Activated T-cell treated with anti-CD3 and anti-CD28 coated beads, Interleukin-2, amount 50 U/mL, for 1 hour (primary cell): ENCODE results near the gene PPFIA4.

ENCODE experiments used
- DNase-seq: peaks from one replicate; pipeline ENCODE4 v3.0.0-alpha.2; 2020

The PPFIA4 gene

DNA sequence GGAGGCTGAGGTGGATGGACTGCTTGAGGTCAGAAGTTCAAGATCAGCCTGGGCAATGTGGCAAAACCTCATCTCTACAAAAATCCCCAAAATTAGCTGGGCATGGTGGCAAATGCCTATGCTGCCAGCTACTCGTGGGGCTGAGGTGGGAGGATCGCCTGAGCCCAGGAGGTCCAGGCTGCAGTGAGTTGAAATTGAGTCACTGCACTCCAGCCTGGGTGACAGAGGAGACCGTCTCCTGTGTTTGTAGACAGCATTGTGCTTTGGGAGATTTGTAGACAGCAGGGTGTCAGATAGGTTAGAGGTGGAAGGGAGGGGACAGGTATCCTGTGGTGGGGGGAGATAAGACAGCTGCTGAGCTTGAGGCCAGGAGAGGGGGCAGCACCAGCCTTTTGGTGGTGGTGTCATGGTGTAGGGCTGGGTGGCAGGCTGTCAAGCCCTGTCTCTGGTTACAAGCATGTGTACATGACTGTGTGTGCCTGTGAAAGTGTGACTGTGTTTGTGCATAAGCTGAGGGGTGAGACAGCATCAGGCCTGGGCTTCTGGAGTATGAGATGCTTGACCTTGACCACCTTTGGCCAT lies 15.2 kb downstream of the PPFIA4 start:
- no peak for DNase-seq

DNA sequence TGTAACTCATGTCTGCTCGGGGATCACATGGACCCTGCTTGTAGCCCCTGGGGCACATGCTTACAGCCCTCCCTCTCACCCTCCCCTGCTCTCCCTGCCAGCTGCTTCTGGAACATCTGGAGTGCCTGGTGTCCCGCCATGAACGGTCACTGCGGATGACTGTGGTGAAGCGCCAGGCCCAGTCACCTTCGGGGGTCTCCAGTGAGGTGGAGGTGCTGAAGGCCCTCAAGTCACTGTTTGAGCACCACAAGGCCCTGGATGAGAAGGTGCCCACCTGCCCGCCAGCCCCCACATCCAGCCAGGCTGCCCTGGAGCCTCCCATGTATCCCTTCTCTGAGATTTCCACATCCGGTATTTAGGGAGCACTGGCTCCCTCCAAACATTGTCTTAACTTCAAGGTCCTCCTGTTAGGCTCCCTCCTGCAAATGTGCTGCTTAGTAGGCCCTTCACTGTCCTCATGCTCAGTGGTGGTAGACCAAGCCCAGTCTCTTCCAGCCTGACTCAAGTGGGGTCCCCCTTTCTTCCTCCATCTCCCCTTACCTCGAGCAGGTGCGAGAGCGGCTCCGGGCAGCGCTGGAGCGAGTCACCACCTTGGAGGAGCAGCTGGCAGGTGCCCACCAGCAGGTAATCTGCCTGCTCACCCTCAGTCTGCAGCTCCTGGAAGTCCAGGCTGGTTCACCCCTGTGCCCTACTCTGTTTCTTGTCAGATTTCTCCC lies 17.7 kb downstream of the PPFIA4 start:
- no peak for DNase-seq

DNA sequence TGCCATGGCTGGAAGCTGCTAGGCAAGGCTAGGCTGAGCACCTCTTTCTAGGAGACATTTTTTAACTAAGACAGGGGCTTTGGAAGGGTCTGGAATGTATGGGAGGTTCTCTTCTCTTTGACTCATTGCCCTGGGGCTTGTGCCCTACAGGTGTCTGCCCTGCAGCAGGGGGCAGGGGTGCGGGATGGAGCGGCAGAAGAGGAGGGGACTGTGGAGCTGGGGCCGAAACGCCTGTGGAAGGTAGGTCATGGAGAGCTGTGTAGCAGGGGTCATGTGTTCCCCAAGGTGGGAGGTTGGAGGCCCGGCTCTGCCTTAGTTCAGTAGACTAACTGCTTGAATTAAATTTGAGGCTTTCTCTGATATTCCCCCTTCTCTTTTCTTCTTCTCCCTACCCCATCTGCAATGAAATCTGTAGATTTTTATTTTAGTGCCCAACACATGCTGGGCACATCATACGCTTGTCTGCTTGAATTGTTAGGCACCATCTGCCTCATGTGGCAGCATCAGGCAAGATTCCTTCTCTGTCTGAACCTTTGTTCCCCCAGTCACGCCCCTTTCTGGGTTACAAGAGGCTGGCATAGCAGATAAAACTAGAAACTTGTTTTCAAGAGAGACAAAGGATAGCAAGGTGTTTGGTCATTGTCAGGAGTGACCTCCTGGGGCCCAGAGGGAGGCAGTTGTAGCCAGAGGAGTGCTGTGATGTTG lies 18.4 kb downstream of the PPFIA4 start:
- DNase-seq: no peak

DNA sequence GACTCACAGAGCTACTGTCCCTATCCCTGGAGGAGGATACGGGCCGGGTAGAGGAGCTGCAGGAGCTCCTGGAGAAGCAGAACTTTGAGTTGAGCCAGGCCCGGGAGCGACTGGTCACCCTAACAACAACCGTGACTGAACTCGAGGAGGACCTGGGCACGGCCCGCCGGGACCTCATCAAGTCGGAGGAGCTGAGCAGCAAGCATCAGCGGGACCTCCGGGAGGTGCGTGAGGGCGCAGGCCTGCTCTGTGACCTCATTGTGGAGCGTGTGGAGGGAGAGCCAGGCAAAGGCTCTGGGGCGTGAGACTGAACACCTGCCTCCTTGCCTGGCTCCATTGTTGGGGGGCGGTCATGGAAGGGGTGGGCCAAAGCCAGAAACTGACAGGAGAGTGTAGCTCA lies 19.0 kb downstream of the PPFIA4 start:
- no peak for DNase-seq

DNA sequence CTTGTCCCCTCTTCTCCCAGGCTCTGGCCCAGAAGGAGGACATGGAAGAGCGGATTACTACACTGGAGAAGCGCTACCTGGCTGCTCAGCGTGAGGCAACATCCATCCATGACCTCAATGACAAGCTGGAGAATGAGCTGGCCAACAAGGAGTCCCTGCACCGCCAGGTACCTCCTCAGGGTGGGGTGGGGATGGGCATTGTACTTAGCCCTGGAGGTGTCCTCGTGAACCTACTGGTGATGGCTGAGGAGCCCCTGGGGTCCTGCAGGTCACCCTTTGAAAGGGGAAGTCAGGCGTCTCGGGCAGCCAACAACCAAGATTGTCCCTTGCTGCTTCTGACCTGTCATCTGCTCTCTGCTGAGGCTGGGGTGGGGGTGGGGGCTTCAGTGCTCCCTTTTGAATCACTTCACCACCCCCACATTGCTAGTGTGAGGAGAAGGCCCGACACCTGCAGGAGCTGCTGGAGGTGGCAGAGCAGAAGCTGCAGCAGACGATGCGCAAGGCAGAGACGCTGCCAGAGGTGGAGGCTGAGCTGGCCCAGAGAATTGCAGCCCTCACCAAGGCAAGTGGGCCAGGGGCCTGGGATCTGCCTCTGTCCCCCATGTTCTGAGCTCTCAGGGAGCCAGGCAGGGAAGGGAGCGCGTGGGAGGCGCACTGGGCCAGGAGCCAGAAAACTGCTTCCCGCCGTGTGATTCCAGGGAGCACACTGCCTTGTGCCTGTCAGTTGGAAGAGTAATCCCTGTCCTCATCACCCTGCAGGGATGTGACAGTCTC lies 19.7 kb downstream of the PPFIA4 start:
- no peak for DNase-seq

DNA sequence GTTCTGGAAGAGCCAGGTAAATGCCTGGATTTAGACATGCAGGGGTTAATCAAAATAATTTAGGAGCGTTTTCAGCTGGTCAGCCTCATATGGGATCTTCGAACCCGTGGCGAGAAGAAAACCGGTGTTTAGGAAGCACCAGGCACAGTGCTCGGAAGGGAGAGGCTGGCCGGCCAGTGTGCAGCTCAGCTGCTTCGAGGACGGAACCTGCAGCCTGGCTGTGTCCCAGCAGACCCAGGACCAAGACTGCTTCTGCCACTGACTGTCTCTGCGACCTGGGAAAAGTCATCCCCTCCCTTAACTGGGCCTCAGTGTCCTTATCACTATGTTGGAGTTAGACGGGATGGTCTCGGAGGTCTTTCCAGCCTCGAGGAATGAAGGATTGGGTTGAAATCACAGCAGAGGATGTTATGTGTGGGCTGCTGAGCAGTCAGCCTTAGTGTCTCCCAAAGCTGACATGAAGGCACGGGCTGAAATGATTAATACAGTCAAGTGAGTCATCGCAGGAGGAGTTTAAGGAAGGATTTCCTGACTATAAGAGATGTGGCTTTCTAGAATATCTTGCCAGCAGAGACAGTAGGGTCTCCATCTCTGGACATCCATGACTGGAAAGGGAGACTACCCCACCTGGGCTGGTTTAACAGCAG lies 20.8 kb downstream of the PPFIA4 start:
- DNase-seq: no peak

DNA sequence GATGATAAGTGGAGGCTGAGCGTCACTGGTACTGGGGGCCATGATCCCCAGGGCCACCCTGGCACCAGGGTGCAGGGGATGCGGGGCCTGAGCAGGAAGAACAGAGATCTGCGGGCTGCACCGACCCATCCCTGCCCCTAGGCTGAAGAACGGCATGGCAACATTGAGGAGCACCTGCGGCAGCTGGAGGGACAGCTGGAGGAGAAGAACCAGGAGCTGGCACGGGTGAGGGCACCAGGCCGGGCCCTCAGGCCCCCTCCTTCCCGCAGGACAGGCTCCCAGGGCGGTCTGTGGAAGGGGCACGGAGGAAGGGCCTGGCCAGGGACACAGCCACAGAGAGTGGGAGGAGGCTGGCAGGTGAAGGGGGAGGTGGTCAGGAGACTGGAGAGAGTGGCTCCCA lies 21.8 kb downstream of the PPFIA4 start:
- DNase-seq: no peak

DNA sequence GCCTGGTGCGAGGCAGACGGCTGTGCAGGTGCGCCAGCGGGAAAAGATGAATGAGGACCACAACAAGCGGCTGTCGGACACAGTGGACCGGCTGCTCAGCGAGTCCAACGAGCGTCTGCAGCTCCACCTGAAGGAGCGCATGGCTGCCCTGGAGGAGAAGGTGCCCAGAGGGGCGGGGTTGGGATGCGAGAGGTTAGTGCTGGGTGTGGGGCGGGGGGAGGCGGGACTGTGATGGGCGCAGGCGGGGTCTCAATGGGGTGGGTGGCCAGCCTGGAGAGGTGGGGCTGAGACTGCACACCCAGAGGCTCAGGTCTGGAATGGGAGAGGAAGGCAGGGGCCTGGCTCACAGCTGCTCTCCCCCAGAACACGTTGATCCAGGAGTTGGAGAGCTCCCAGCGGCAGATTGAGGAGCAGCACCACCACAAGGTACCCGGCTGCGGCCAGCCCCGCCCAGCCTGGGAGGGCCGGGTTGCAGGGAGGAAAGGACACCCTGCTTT lies 22.3 kb downstream of the PPFIA4 start:
- DNase-seq: no peak

DNA sequence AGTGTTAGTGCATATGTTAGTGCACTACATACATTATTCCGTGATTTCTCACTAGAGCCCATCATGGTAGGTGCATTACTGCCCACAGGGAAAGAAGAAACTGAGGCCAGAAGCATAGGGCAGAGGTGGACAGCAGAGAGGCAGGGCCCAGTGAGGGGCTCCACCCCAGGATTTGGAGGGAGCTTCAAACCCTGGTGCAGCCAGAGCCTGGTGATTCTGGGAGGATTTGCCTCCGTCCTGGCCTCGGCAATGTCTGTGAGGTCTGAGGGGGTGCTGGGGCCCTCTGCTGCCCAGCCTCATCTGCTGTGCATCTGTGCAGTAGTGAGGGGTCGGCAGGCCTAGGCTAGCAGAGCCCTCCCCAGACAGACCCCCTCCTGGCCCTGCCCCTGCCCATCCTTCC lies 22.8 kb downstream of the PPFIA4 start:
- DNase-seq: no peak

DNA sequence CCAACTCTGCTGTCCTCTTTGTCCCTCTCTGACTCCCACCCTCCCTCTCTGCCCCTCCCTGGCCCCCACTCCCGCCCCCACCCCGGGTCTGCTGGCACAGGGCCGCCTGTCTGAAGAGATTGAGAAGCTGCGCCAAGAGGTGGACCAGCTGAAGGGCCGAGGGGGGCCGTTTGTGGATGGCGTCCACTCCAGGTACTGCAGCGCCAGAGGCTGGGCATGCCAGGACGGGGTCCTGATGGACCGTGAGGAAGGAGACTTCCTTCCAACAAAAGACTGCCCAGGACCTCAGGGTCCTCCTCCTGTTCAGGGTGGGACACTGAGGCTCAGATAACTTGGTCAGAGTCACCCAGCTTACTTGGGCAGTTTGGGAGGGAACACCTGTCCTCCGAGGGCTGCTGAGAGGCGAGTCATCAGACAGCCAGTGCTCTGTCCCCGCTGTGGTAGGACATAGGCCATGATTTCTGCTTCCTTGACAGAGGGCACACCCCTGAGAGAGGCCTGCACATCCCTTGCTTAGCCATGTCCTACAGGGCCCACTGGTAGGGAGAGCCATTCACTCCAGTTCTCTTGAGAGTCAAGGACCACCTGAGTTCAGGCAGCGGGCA lies 23.4 kb downstream of the PPFIA4 start:
- no peak for DNase-seq

DNA sequence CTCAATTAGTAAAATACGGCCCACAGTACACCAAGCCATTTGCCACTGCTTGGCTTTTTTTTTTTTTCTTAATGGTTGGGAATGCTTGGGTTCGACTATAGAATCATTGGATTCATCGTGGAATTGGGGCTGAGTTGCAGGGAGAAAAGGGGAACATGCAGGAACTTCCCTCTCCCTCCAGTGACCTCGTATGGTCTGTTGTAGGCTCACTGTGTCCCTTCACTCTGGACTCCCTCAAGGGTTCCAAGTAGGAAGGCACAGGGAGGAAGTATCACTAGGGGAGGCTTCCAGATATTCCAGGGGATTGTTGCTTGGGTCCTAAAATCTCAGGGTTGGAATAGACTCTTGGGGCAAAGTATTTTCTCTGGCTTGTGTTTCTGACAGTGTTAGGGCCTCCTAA lies 24.5 kb downstream of the PPFIA4 start:
- no peak for DNase-seq

DNA sequence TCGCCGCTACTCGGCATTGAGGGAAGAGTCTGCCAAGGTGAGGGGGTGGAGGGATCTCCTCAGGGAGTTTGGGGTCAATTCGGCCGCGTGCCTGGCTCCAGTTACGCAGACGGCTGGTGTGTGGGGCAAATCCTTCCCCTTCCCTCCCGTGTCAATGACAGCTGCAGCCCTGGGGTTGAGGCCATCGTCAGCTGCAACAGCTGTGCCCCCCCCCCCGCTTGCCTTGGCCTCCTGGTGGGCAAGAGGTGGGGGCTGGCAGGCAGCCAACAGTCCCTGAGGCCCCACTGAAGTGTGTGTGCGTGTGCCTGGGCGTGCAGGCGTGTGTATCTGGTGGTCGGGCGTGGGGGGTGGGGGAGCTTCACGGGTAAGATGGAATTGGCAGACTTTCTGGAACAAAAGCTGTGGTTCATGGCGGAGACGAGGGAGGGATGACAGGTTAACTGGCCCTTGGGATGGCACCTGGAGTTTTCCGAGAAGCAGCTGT lies 25.6 kb downstream of the PPFIA4 start:
- DNase-seq: no peak

DNA sequence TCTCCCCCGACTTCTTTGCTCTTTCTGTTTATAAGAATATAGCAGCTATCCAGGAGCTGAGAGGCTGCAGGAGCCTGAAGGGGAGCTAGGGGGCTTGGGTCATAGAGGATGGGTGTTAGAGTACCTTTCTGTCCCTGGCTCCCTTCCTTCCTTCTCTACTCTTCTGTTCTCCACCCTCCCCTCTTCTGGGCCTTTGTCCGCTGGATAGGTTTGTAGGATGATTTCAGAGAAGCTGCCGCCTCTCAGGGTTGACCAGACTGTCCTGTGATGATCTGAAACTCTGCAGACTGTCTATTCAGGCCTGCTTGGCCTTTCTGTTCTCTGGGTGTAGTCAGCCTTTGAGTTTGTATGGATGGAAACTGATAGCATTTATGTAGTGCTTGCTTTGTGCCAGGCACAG lies 26.3 kb downstream of the PPFIA4 start:
- no peak for DNase-seq

DNA sequence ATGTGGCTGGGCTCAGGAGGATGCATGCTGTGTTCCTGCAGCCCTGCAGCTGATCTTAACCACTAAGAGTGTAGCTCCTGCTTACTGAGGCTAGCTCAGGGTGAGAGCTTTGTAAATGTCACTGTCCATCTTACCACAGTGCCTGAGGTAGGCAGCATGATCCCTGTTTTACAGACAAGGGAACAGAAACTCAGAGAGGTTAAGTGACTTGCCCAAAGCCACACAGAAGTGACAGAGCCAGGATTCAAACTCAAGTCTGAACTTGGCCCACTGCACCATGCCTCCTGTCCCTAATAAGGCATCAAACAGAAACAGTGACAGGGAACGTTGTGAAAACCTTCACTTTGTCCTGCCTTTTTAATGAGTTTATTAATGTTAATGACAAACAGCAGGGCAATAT lies 27.9 kb downstream of the PPFIA4 start:
- no peak for DNase-seq

DNA sequence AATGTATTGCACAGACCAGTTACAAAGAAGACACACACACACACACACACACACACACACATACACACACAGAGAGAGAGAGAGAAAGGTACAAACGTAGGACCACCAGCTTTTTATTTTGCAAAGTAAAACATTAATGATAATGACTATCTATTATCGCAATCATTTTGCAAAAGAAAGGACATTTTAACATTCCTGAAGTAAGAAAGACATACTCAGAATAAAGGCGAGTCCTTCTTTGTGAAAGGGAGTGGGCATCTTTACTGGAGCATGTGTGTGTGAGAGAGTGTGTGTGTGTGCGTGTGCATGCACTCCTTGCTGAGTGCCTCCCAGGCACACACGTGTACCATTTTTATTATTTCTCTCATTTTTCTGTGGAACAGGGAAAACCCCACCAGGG lies 28.4 kb downstream of the PPFIA4 start:
- no peak for DNase-seq

DNA sequence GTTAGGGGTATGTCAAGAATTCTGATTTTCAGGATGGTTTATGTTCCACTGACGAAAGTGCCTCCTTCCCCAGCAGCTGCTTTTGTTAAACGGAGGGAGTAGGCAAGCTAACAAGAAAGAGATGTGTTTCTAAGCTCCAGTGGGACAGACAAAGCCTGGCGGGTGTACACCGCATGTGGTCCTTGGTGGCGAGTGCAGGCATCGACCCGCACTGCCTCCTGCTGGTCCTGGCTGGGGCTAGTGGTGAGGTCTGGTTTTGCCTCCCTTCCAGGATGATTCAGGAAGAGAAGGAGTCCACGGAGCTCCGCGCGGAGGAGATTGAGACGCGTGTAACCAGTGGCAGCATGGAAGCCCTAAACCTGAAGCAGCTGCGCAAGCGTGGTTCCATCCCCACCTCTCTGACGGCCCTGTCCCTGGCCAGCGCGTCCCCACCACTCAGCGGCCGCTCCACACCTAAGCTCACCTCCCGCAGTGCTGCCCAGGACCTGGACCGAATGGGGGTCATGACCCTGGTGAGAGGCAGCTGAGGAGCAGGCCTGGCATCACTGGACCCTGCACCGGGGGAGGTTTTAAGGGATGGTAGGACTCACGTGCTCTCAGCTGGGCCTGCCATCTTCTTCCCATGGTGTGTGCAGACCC lies 29.0 kb downstream of the PPFIA4 start:
- no peak for DNase-seq

DNA sequence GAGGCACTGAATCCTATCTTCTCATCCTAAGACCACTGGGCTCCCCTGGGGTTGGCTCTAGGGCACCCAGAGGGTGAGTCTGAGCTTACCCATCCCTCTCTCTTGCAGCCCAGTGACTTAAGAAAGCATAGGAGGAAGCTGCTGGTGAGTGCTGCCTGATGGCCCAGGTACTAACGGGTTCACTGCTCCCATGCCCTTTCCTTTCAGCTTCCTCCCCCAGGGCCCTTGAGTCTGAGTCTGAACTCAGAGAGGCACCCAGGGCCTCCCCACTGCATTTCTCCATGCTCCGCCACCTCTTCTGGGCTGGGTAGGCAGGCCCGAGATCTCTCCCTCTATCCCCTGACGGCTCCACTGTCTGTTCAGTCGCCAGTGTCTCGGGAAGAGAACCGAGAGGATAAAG lies 29.7 kb downstream of the PPFIA4 start:
- no peak for DNase-seq

DNA sequence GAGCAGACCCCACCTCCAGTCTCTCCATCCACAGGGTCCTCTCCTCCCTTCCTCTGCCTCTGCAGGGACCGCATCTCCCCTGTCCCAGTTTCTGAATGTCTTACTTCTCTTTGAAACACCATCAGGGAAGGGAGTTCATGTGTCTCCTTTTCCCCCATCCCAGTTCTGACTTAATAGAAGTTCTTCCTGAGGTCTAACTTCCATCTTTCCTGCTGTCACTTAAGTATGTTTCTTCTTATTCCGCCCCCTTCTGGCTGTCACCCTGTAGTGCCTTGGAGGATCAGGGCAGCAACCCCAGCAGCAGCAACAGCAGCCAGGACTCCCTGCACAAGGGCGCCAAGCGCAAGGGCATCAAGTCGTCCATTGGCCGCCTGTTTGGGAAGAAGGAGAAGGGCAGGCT lies 30.2 kb downstream of the PPFIA4 start:
- DNase-seq: no peak

DNA sequence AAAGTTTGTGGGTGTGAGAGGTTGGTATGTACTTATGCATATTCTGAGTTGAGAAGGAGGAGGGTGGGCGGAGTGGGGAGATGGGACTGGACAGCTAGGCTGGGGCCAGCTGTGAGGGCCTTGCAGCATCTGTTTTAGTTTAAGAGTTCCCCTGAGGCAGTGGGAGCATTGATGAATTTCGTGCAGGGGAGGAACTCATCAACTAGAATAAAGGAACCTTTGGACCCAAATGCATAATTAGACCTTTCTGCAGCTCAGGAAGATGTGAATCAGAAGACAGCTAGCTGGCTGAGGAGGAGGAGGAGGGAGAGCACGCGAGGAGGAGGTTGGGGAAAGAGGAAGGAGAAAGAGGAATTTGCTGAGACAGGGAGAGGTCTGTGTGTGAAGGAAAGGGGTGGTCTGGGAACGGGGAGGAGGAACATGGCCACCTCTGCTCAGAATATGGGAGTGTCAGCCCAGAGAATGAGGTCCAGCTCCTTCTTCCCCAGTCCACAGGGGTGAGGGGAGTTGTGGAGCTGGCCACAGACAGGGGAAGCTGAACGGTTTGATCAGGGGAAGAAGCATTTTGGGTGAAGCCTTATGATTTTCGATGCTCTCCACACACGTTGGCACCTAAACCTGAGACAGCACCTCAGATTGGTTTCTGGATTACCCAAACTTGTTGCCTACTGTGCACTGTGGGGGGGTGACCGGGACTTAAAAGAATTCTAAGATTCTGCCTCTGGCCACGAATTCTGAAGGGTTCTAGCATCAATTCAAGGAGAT lies 31.8 kb downstream of the PPFIA4 start:
- no peak for DNase-seq

DNA sequence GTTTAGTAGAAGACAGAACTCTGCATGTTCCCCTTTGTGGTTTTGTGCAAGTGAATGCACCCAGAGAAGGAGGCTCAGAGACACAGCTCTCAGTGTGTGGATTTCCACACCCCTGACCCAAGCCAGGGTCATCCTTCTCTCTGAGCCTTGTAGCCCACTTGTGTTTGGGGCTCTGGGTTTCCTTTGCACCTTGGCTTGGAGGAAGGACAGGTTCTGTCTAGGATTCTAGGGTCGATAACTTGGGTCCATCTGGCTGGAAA lies 32.3 kb downstream of the PPFIA4 start:
- DNase-seq: no peak

DNA sequence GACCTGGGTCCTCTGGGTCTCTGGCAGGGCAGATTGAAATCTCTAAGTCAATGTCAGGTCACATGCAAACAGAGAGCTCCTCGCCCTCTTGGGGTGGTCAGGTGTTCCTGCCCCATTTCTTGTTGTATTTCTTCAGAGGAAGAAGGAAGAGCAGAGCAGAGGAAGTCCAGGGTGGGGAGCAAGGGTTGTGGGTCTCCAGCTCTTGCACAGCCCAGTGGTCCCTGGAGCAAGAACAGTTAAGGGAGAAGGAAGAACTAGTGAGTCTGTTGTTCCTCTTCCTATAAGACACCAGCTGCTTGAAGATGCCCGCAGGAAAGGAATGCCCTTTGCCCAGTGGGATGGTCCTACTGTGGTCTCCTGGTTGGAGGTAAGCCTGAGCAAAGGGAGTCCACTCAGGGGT lies 33.2 kb downstream of the PPFIA4 start:
- no peak for DNase-seq
